ENCODE results near the gene GTPBP10.
A peak's percentile ranks its signal among the peaks of the same experiment; 100 is the strongest.

Gene GTPBP10

DNA sequence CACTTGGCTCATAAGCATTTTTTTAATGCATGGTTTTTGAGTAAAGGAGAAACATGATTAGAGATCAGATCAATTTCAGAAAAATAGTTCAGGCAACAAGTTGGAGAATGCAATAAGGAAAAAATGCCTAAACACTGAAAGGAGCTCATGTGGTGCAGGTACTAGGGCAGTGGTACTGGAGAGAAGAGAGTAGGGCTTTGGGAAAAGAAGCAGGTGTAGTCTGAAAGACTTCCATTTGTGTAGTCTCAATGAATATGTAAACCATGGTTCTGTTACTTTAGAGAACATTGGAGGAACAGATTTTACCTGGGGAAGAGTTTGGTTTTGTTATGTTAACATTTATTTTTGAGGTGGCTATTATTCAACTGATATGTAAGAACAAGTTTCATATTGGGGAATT, 5.5 kb downstream of the GTPBP10 start:
- TF ChIP-seq, protein P1, sequence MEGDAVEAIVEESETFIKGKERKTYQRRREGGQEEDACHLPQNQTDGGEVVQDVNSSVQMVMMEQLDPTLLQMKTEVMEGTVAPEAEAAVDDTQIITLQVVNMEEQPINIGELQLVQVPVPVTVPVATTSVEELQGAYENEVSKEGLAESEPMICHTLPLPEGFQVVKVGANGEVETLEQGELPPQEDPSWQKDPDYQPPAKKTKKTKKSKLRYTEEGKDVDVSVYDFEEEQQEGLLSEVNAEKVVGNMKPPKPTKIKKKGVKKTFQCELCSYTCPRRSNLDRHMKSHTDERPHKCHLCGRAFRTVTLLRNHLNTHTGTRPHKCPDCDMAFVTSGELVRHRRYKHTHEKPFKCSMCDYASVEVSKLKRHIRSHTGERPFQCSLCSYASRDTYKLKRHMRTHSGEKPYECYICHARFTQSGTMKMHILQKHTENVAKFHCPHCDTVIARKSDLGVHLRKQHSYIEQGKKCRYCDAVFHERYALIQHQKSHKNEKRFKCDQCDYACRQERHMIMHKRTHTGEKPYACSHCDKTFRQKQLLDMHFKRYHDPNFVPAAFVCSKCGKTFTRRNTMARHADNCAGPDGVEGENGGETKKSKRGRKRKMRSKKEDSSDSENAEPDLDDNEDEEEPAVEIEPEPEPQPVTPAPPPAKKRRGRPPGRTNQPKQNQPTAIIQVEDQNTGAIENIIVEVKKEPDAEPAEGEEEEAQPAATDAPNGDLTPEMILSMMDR (IDR thresholded peaks at IDR 0.05; ENCODE audit: low read depth, low read length) = no peak
- in situ Hi-C loops (cut with HindIII; ENCODE audit: low sequenced_read_pairs) = no loop called here
- H3K4me3 ChIP-seq (ENCODE audit: low read depth, low read length) = no peak overlapping the region
- DNase-seq (ENCODE audit: low read depth, low spot score) = no peak

DNA sequence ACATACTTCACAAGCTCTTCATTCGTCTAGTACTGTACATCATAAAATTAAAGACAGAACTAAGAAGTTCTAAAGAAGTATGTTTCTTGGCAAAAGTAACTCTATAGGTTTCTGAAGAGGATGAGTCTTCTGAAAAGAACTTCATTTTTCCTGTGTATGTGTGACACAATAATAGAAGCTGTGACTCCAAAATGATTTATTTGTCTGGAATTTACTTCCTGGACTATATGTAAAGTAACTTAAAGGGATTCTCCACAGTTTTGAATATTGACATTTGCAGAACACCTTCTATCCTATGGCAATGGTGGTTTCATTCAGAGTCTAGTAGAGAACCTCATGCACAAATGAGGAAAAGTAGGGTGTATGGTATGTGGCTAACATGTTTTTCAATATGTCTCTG, 36.9 kb downstream of the GTPBP10 start:
- in situ Hi-C loops (cut with HindIII; ENCODE audit: low sequenced_read_pairs) = no loop called here
- H3K4me3 ChIP-seq (ENCODE audit: low read depth, low read length) = no peak overlapping the region
- peak; percentile 55 for DNase-seq (ENCODE audit: low read depth, low spot score)
- TF ChIP-seq, protein P1 (IDR thresholded peaks at IDR 0.05; ENCODE audit: low read depth, low read length) = no peak

DNA sequence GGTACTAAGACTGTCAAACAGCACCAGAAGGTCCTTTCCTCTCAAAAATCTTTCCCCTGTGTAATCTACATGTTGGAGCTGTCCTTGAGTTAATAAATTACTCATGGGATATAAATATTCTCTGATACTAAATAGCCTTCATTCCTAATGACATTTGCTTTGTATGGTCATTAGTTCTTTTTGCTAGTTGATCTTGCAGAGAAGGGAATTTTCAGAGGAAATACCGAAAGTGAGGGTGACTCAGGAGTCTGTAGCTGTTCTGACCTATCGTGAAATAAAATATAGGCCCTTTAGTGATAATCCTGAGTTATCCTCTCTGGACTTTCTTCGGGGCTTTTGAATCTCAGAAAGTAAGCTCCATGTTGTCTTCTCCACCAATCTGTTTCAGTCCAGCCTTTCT, 37.3 kb downstream of the GTPBP10 start:
- in situ Hi-C loops (cut with HindIII; ENCODE audit: low sequenced_read_pairs) = no loop called here
- H3K4me3 ChIP-seq (ENCODE audit: low read depth, low read length) = no peak overlapping the region
- TF ChIP-seq, protein P1 (IDR thresholded peaks at IDR 0.05; ENCODE audit: low read depth, low read length) = no peak
- peak; percentile 52 for DNase-seq (ENCODE audit: low read depth, low spot score)

DNA sequence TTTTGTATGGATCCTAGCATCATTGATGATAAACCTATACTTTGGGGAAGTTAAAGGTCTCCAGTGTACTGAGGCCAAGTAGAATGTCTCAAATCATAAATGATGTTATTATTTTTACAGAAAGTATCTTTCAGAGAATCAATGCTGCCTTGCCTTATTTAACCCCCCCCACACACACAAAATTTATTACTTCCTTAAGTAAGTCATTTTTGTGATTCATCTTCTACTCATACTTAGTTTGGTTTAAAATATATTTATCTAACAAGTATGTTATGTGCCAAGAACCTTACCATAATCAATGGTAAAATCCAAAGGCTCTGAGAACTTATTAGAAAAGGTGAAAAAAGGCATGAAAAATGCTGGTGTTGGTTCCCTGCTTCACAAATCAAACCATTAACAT, 37.9 kb downstream of the GTPBP10 start:
- TF ChIP-seq, protein P1 (IDR thresholded peaks at IDR 0.05; ENCODE audit: low read depth, low read length) = no peak
- DNase-seq (ENCODE audit: low read depth, low spot score) = peak; percentile 14
- H3K4me3 ChIP-seq (ENCODE audit: low read depth, low read length) = no peak overlapping the region
- in situ Hi-C loops (cut with HindIII; ENCODE audit: low sequenced_read_pairs) = no loop called here

DNA sequence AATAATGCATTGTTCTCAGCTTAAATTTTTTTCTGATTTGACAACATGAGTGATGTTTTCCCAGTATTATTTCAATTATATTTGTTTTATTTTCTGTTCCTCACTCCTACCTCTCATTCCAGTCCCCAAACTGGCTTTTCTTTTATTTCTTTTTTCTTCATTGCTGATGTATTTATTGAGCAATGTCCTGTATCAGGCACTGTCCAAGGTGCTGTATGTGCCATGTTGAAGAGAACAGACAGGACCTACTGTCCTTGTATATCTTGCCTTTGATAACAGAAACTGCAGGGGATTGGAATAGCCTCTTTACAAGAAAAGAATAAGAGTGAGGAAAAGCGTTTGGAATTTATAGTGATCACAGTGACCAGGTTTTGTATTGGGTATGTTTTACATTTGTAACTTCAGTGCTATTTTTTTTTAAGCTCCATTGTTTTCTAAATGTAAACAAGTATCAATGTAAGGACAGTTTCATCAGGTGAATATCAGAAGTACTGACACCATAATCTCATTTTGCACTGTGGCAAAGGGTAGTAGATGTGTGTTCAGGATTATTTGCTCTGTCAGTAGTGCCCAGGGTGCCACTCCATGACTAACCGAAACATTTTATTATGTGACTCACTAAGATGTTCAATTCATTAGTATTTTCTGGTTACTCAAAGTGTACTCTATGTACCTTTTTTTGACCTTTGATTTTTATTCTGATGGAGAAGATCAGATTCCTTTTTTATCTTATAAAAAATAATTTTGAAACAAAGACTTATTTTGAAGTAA, 41.1 kb downstream of the GTPBP10 start:
- in situ Hi-C loops (cut with HindIII; ENCODE audit: low sequenced_read_pairs) = no loop called here
- no peak overlapping the region for H3K4me3 ChIP-seq (ENCODE audit: low read depth, low read length)
- TF ChIP-seq, protein P1 (IDR thresholded peaks at IDR 0.05; ENCODE audit: low read depth, low read length) = no peak
- DNase-seq (ENCODE audit: low read depth, low spot score) = no peak

DNA sequence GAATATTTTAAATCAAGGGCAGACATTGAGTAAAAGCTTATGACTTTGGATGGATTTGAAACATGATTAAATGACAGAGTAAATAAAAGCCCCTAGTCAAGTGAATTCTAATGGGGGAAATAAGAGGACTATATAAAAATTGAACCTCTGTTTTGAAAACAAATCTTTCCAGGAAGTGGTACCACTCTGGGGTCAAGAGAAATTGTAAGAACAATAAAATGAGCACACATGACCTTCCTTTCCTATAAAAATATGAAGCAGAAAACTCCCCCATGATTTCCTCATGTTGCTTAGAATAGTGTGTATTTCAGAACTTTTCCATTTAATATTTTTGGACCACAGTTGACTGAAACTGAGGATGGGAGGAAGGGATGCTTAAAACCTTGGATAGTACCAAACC, 44.4 kb downstream of the GTPBP10 start:
- no peak overlapping the region for H3K4me3 ChIP-seq (ENCODE audit: low read depth, low read length)
- no peak for DNase-seq (ENCODE audit: low read depth, low spot score)
- TF ChIP-seq, protein P1 (IDR thresholded peaks at IDR 0.05; ENCODE audit: low read depth, low read length) = no peak
- in situ Hi-C loops (cut with HindIII; ENCODE audit: low sequenced_read_pairs) = no loop called here
